HFFc6 (cell line): ENCODE measurements around the gene CLEC16A. TPM values are rescaled to one million over a fixed set of nuclear protein-coding genes. Genes with fewer than 3 reads are reported as not detected.

Experiments used
- DNase-seq: peaks from one replicate; pipeline ENCODE4 v3.0.0-alpha.2; 2018
- H3K27ac Mint-ChIP-seq: 2 replicates; pipeline ENCODE4 v1.8.0; 2020; ENCODE audit warnings: mild to moderate bottlenecking, mixed read lengths
- H3K27me3 Mint-ChIP-seq: 2 replicates; pipeline ENCODE4 v1.8.0; 2021; ENCODE audit warnings: mild to moderate bottlenecking, moderate library complexity, mixed read lengths; ENCODE audit not compliant: insufficient read depth
- H3K36me3 Mint-ChIP-seq: 2 replicates; pipeline ENCODE4 v1.8.0; 2021; ENCODE audit warnings: low read depth, mixed read lengths
- H3K4me1 Mint-ChIP-seq: 2 replicates; pipeline ENCODE4 v1.8.0; 2020; ENCODE audit warnings: low read depth, mixed read lengths
- H3K4me3 Mint-ChIP-seq: 2 replicates; pipeline ENCODE4 v1.8.0; 2020; ENCODE audit warnings: mild to moderate bottlenecking, moderate library complexity, mixed read lengths
- H3K9me3 Mint-ChIP-seq: 2 replicates; pipeline ENCODE4 v1.8.0; 2020; ENCODE audit warnings: mild to moderate bottlenecking, mixed read lengths
- total RNA-seq, 6 experiments: library from RNA; stranded (reverse); fragmentation: NEBNext Ultra II Directional; extraction: Animal tissue kit (Norgen Biotek cat#: 25700); gene quantifications; 2 replicates in 1 of 6; 3 replicates in 5 of 6; pipeline ENCODE4 v1.2.3, GENCODE V29; 2021
- TF ChIP-seq, protein P1 (sequence below): fragments of 200-600 bp; sonication (generic); IDR thresholded peaks from 2 replicates; pipeline ENCODE4 v1.5.0; 2021; ENCODE audit warnings: antibody characterized with exemption, mild to moderate bottlenecking

The CLEC16A gene
- total RNA-seq, 6 experiments from 2014 or later = 19.4 to 23.2 (median 21.2) TPM

DNA sequence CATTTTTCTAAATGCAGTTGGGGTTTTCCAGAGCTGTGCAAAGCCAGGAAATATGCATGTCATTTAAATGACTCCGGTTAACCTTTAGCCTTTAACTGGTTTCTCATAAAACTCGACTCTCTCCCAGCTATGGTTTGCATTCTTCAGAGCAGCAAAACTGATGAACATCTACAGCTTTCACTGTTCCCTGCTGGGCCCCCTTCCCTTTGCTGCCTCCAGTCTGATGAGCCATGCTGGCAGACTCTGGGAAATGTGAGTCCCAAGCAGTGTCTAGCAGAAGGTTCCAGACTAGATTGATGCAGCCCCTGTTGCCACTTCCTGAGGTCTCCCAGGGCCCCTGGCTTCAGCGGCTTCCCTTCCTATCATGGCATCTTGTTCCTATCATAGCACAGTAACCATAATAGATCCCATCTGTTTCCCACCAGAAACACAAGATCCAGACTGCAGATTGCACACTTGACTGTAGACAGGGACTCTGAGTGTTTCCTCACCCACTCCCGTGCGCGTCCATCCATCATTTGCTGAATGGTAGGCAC is 135.4 kb downstream of the CLEC16A start:
- DNase-seq = peak; percentile 95
- H3K4me3 Mint-ChIP-seq = peak overlapping the region; percentile 76

DNA sequence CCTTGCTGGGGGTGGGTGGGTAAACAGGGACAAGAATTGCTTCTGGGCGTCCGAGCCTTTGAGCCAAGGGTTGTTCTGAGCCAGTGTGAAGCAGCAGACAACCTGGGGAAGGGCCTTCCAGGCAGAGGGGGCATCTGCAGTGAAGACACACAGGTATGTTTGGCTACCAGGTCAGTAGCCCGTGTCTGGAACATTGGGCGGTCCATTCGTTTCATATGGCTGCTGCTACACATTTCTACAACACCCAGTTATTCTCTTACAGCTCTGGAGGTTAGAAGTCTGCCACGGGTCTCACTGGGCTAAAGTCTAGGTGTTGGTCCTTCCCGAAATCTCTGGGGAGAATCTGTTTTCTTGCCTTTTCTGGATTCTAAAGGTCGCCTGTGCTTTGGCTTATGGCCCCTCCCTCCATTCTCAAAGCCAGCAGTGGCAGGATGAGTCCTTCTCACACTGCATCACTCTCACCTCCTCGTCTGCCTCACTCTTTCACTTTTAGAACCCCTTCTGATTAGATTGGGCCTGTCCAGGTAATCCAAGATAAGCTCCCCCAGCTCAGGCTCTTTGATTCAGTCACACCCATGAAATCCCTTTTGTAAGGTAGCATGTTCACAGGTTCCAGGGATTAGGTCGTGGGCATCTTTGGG is 136.1 kb downstream of the CLEC16A start:
- peak overlapping the region; percentile 76; the same call in 1 of the 2 replicates for H3K4me3 Mint-ChIP-seq
- TF ChIP-seq, protein P1, sequence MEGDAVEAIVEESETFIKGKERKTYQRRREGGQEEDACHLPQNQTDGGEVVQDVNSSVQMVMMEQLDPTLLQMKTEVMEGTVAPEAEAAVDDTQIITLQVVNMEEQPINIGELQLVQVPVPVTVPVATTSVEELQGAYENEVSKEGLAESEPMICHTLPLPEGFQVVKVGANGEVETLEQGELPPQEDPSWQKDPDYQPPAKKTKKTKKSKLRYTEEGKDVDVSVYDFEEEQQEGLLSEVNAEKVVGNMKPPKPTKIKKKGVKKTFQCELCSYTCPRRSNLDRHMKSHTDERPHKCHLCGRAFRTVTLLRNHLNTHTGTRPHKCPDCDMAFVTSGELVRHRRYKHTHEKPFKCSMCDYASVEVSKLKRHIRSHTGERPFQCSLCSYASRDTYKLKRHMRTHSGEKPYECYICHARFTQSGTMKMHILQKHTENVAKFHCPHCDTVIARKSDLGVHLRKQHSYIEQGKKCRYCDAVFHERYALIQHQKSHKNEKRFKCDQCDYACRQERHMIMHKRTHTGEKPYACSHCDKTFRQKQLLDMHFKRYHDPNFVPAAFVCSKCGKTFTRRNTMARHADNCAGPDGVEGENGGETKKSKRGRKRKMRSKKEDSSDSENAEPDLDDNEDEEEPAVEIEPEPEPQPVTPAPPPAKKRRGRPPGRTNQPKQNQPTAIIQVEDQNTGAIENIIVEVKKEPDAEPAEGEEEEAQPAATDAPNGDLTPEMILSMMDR = no peak
- H3K36me3 Mint-ChIP-seq = peaks cover 4% of the 10 kb centered on the region; the same call in 1 of the 2 replicates
- no peak for DNase-seq
- peak overlapping the region; percentile 95 for H3K27ac Mint-ChIP-seq
- H3K9me3 Mint-ChIP-seq = no peaks in the 10 kb centered on the region
- no peaks in the 10 kb centered on the region; the same call in 1 of the 2 replicates for H3K27me3 Mint-ChIP-seq
- peaks cover 84% of the 10 kb centered on the region for H3K4me1 Mint-ChIP-seq

More for the DNA sequence above, 135.4 kb downstream of the CLEC16A start:
- H3K4me1 Mint-ChIP-seq = peaks cover 77% of the 10 kb centered on the region
- H3K27me3 Mint-ChIP-seq = no peaks in the 10 kb centered on the region; the same call in 1 of the 2 replicates
- no peaks in the 10 kb centered on the region for H3K36me3 Mint-ChIP-seq
- TF ChIP-seq, protein P1 = no peak
- peak overlapping the region; percentile 95 for H3K27ac Mint-ChIP-seq
- H3K9me3 Mint-ChIP-seq = no peaks in the 10 kb centered on the region

DNA sequence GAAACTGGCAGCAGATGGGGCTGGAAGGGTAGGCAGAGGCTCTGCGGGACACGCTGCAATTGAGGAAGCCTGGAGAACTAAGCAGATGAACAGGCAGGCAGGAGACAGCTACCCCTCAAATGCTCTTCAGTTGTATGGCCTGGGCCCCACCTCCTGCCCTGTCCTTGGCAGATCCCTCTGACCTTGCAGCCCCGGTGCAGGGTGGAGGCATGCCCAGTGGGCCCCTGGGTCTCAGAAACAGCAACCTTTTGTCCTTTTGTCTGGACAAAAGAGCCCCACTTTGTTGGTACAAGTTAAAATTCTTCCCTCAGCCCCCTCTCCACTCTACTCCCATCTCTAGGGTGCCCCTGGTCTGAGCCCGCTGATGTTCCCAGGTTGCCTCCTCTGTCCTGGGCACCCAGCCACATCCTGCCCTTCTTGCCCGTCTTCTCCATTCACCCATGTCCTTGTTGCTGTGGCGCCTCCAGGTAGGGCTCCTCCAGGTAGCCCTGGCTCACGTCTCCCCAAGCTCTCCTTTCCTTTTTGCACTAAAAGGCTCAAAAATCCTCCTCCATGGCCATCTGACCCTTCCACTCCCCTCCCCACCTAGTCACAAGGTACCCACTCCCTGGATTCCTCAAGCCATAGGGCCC is 136.8 kb downstream of the CLEC16A start:
- Mint-ChIP-seq H3K36me3 (peaks cover 5% of the 10 kb centered on the region; the same call in 1 of the 2 replicates), H3K9me3 (no peaks in the 10 kb centered on the region), H3K4me3 (no peak overlapping the region), H3K27ac (peak overlapping the region; percentile 95), H3K4me1 (peaks cover 90% of the 10 kb centered on the region), H3K27me3 (no peaks in the 10 kb centered on the region; the same call in 1 of the 2 replicates)
- DNase-seq = no peak
- TF ChIP-seq, protein P1 = no peak

DNA sequence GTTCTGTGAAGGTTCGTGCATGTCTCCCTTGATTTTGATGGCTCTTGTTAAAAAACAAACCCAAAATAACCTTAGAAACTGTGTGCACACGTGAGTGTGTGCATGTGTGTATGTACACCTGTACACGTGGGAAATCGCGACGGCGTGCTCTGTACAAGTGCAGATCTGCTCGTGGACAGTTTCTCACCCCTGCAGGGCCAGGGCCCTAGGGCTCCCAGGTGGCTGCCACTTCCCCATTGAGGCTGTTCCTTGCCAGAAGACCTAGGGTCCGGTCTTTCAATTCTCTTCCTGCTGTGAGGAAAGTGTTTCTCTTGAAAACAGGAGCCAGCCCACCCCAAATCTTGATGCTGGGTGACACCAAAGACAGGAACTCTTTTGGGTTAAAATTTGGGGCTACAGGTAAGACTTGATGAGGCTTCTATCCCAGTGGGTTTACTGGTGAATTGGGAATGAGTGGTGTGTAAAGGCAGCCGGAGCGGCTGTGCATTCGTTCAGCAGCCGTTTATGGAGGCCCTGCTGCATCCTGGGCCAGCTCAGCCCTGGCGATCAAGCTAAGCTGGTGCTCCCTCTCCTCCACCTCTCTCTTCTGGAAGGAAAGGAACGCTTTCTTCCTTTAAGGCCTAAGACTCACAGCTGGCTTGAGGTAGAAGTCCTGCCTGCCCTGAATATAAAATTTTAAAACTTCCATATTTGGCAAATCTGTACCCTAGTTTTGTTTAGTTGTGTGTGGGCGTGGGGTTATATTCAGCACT is 137.9 kb downstream of the CLEC16A start:
- peaks cover 5% of the 10 kb centered on the region; the same call in 1 of the 2 replicates for H3K36me3 Mint-ChIP-seq
- no peaks in the 10 kb centered on the region; the same call in 1 of the 2 replicates for H3K27me3 Mint-ChIP-seq
- peaks cover 79% of the 10 kb centered on the region for H3K4me1 Mint-ChIP-seq
- DNase-seq = no peak
- H3K4me3 Mint-ChIP-seq = no peak overlapping the region
- TF ChIP-seq, protein P1 = no peak
- H3K27ac Mint-ChIP-seq = no peak overlapping the region
- H3K9me3 Mint-ChIP-seq = no peaks in the 10 kb centered on the region

DNA sequence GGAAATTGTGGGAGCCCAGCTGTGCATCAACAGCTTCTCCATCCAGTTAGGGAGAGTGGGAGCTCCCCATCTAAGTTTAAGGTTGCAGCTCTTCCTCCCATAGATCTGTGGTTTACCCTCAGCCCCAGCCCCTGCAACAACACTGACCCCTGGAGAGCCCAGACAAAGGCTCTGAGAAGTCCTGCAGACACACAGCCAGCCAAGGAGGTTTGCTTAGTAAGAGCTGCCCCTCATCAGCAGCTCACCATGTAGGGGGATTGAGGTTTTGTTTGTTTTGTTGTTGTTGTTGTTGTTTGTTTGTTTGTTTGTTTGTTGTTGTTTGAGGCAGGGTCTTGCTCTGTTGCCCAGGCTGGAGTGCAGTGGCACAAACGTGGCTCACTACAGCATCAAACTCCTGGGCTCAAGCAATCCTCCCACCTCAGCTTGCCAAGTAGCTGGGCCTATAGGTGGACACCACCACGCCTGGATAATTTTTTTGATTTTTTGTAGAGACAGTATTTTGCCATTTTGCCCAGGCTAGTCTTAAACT is 138.6 kb downstream of the CLEC16A start:
- DNase-seq = no peak
- TF ChIP-seq, protein P1 = no peak
- Mint-ChIP-seq H3K36me3 (peaks cover 5% of the 10 kb centered on the region; the same call in 1 of the 2 replicates), H3K27ac (no peak overlapping the region), H3K4me3 (no peak overlapping the region), H3K9me3 (no peaks in the 10 kb centered on the region), H3K4me1 (peaks cover 72% of the 10 kb centered on the region), H3K27me3 (no peaks in the 10 kb centered on the region; the same call in 1 of the 2 replicates)
